ENCODE results near the gene FRMD4A. TPM values are rescaled to one million over a fixed set of nuclear protein-coding genes. Genes with fewer than 3 reads are reported as not detected.

Gene FRMD4A
- total RNA-seq, 6 donors from 2014 or later = 22.3 to 114 (median 52.3) TPM

DNA sequence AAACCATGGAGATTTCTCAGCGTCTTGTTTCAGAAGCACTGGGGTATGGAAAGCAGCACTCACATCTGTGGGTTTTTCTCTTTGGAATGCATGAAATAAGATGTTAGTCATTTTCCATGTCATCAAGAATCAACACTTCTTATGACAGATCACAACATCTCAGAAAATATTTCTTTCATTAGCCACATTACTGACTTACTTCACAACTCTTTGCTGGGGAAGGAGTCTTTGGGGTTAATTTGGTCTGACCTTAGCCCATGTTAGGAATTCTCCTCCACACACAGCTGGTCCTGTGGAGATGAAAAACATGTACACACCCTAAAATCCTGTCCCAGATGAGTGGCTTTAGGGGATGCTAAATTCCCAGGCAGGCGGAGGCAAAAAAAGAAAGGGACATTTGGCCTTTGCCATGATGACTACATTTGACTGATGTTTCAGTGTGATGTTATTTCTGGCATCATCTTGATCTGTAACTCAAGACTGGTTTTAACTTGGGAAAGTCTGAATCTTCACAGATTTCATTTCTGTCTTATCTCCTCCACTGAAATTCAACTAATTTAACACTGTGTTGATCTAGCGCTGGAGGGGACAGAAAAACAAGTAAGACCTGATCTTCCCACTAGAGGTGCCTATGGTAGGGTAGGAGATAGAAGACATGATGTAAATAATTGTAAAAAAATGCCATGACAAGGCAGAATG, 380.7 kb downstream of the FRMD4A start:
- no peak for TF ChIP-seq EP300 (IDR thresholded peaks at IDR 0.05)
- no peak for TF ChIP-seq POLR2A (IDR thresholded peaks at IDR 0.05)
- no peak for TF ChIP-seq POLR2AphosphoS5 (IDR thresholded peaks at IDR 0.05)
- TF ChIP-seq, protein P1, sequence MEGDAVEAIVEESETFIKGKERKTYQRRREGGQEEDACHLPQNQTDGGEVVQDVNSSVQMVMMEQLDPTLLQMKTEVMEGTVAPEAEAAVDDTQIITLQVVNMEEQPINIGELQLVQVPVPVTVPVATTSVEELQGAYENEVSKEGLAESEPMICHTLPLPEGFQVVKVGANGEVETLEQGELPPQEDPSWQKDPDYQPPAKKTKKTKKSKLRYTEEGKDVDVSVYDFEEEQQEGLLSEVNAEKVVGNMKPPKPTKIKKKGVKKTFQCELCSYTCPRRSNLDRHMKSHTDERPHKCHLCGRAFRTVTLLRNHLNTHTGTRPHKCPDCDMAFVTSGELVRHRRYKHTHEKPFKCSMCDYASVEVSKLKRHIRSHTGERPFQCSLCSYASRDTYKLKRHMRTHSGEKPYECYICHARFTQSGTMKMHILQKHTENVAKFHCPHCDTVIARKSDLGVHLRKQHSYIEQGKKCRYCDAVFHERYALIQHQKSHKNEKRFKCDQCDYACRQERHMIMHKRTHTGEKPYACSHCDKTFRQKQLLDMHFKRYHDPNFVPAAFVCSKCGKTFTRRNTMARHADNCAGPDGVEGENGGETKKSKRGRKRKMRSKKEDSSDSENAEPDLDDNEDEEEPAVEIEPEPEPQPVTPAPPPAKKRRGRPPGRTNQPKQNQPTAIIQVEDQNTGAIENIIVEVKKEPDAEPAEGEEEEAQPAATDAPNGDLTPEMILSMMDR (IDR thresholded peaks at IDR 0.05) = no peak
- Histone ChIP-seq H3K27me3 (no peaks in the 10 kb centered on the region), H3K36me3 (no peaks in the 10 kb centered on the region), H3K9me3 (no peaks in the 10 kb centered on the region), H3K4me1 (peaks cover 9 to 17% (median 10%) of the 10 kb centered on the region in 4 donors), H3K4me3 (no peak overlapping the region), H3K27ac (peak overlapping the region in 1 of 4 donors; percentile 19)
- WGBS, 2 donors = 83 to 88% methylated on average over 3 of the region's 3 CpGs
- ATAC-seq (ENCODE audit: low FRiP score in 2 of 2) (peak in 1 of 2 donors; percentile 88), DNase-seq (no peak)

DNA sequence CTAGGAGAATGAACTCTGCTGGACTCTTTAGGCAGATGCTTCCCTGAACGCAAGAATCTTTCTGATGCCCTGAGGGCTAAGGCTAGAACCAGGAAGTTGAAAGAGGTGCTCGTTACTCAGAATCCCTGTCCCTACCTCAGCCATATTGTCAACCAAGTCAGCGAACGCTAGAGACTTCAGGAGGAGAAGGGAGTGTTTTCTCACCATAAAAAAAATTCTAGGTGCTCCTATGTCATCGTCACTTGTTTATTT, 384.6 kb downstream of the FRMD4A start:
- DNase-seq = no peak
- ATAC-seq (ENCODE audit: low FRiP score in 2 of 2) = no peak
- H3K27me3 ChIP-seq = no peaks in the 10 kb centered on the region
- no peak for TF ChIP-seq POLR2AphosphoS5 (IDR thresholded peaks at IDR 0.05)
- TF ChIP-seq, protein P1 (IDR thresholded peaks at IDR 0.05) = no peak
- no peak for TF ChIP-seq POLR2A (IDR thresholded peaks at IDR 0.05)
- no peak for TF ChIP-seq EP300 (IDR thresholded peaks at IDR 0.05)
- H3K4me3 ChIP-seq = no peak overlapping the region
- H3K27ac ChIP-seq = peak overlapping the region in 2 of 4 donors; percentile 28 to 63
- no peaks in the 10 kb centered on the region for H3K9me3 ChIP-seq
- H3K4me1 ChIP-seq = peaks cover 9 to 17% (median 11%) of the 10 kb centered on the region in 4 donors
- 52 to 53% methylated on average over 5 of the region's 5 CpGs for WGBS, 2 donors
- H3K36me3 ChIP-seq = no peaks in the 10 kb centered on the region

DNA sequence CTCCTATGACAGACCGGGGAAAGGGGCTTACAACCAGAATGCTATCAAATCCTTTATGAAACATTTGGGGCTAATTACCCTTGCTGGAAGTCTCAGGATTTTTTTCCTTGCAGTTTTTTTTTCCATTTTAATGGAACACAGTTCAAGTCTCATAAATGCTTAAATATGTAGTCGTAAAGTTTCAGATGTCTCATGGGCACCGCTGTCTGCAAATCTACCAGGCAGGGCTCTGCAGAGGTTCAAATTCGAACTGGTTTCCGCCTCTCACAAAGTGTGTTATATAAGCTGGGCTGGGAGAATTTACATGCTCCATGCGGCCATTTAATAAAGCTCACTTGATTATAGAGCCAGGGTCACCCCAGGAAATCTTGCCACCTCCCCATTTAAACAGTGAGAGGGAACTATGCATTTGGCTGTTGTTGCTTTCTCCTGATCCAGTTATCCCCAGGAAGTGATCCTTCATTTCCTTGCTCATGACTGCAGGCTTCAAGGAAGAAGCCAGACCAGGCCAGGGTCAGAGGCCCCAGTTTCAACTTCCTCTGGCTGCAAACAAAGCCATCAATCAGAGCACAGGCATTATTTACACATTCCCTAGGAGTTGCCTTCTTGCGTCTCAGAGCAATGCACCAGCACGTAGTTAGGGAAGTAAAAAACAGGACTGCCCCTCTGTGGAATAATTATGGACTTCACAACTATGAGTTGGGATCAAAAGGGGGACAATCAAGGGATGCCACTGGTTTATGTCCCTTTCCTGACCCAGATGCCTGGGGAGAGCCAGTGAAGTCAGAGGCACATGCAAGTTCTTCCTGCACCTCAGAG, 385.1 kb downstream of the FRMD4A start:
- Histone ChIP-seq H3K4me3 (no peak overlapping the region), H3K27me3 (no peaks in the 10 kb centered on the region), H3K4me1 (peaks cover 9 to 17% (median 11%) of the 10 kb centered on the region in 4 donors), H3K9me3 (no peaks in the 10 kb centered on the region), H3K27ac (peak overlapping the region in 2 of 4 donors; percentile 28 to 63), H3K36me3 (no peaks in the 10 kb centered on the region)
- peak; percentile 28 to 58 for ATAC-seq (ENCODE audit: low FRiP score in 2 of 2)
- no peak for TF ChIP-seq EP300 (IDR thresholded peaks at IDR 0.05)
- TF ChIP-seq, protein P1 (IDR thresholded peaks at IDR 0.05) = peak in 1 of 6 experiments; percentile 15
- peak; percentile 68 to 69 for TF ChIP-seq POLR2AphosphoS5 (IDR thresholded peaks at IDR 0.05)
- DNase-seq = peak in 1 of 2 donors; percentile 39
- WGBS, 2 donors = 58 to 65% methylated on average over 8 of the region's 8 CpGs

DNA sequence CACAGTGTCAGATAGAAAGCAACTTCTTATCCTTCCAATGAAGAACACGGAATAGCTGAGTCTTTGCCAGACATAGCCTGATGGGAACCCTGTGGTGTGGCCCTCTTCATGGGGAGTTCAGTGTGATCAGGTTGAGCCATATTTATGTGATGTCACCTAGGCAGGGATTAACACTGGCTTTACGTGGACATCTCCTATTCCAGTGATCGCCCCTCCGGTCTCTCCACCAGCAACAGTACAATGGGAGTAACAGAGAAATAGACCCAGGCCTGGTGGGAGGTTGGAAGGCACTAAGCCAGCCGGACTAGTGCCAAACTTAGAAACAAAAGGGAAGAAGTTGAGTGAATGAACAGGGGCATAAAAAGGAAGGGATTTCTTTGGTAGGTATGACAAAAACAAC, 385.9 kb downstream of the FRMD4A start:
- TF ChIP-seq POLR2AphosphoS5 (IDR thresholded peaks at IDR 0.05) = no peak
- TF ChIP-seq POLR2A (IDR thresholded peaks at IDR 0.05) = no peak
- TF ChIP-seq EP300 (IDR thresholded peaks at IDR 0.05) = no peak
- TF ChIP-seq, protein P1 (IDR thresholded peaks at IDR 0.05) = no peak
- Histone ChIP-seq H3K4me3 (no peak overlapping the region), H3K4me1 (peaks cover 9 to 17% (median 11%) of the 10 kb centered on the region in 4 donors), H3K27ac (no peak overlapping the region), H3K36me3 (no peaks in the 10 kb centered on the region), H3K9me3 (no peaks in the 10 kb centered on the region), H3K27me3 (no peaks in the 10 kb centered on the region)
- 88 to 94% methylated on average over 5 of the region's 5 CpGs for WGBS, 2 donors
- no peak for ATAC-seq (ENCODE audit: low FRiP score in 2 of 2)
- DNase-seq = no peak

Measured in upper lobe of left lung (tissue), 6 donors.